BJ (cell line): Measurements from ENCODE around the gene KDM3A. TPM values are rescaled to one million over a fixed set of nuclear protein-coding genes. Genes with fewer than 3 reads are reported as not detected.

Experiments used
- CTCF ChIA-PET: fragments of 350-600 bp; formaldehyde crosslinking; extraction: SDS; loops from one replicate; lab custom pipeline; 2021; ENCODE audit warnings: antibody characterized with exemption, inconsistent platforms; lab: Yijun Ruan, JAX
- POLR2A ChIA-PET: fragments of 300-600 bp; sonication (Branson Sonifier 250); formaldehyde crosslinking; extraction: SDS; loops from one replicate; lab custom pipeline; 2021; ENCODE audit warnings: antibody characterized with exemption; lab: Charles Lee
- DNase-seq: peaks from one replicate; pipeline ENCODE4 v3.0.0-alpha.2; 2011; ENCODE audit warnings: low read depth
- H3K27me3 ChIP-seq: 2 replicates; pipeline ENCODE4 v1.6.0; 2011; ENCODE audit warnings: low read length; ENCODE audit not compliant: control insufficient read depth, insufficient read depth
- H3K36me3 ChIP-seq: 2 replicates; pipeline ENCODE4 v1.5.1; 2011; ENCODE audit warnings: low read length; ENCODE audit not compliant: control insufficient read depth, insufficient read depth
- H3K4me3 ChIP-seq: 2 replicates; pipeline ENCODE4 v1.5.1; 2011; ENCODE audit warnings: low read depth, mild to moderate bottlenecking, control low read depth, low read length
- CTCF ChIP-seq: IDR thresholded peaks from 2 replicates; pipeline ENCODE4 v1.5.1; 2011; ENCODE audit warnings: low read depth, mild to moderate bottlenecking, control low read depth, inconsistent platforms, low read length, moderate library complexity; ENCODE audit not compliant: insufficient read depth
- polyA plus RNA-seq: library from polyadenylated mRNA; depleted of rRNA; stranded (reverse); fragments of >200 nt; gene quantifications from 2 replicates; pipeline ENCODE4 v1.2.3, GENCODE V29; 2011

KDM3A gene
- polyA plus RNA-seq, 1 experiment: 24.1 TPM

DNA sequence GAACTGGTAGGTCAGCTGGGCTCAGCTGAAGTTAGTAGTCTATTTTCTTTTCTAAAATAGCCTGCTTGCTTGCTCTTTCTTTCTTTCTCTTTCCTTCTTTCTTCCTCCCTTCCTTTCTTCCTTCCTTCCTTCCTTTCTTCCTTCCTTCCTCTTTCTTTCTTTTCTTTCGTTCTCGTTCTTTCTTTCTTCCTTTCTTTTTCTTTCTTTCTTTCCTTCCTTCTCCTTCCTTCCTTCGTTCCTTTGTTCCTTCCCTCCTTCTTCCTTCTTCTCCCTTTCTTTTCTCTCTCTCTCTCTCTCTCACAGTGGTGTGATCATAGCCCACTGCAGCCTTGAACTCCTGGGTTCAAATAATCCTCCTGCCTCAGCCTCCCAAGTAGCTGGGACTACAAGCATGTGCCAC is 29.2 kb upstream of the KDM3A start:
- ChIA-PET CTCF (no interaction called here), POLR2A (no interaction called here)
- Histone ChIP-seq H3K4me3 (no peak overlapping the region), H3K27me3 (peaks cover 8% of the 10 kb centered on the region), H3K36me3 (no peaks in the 10 kb centered on the region)
- DNase-seq: no peak
- TF ChIP-seq CTCF: no peak

GRCh38 chr2:86413296-86414094 is 27.7 kb upstream of the KDM3A start:
- POLR2A ChIA-PET: interaction anchor here (0.7 kb wide), 1 partner anchor 238 kb away, joined by 4 read pairs; no protein-coding TSS in a partner anchor
- CTCF ChIA-PET: interaction anchor here (1.1 kb wide), 1 partner anchor 20 kb away, joined by 3 read pairs; no protein-coding TSS in a partner anchor
- DNase-seq: no peak
- Histone ChIP-seq H3K4me3 (no peak overlapping the region), H3K36me3 (no peaks in the 10 kb centered on the region), H3K27me3 (peaks cover 8% of the 10 kb centered on the region)
- TF ChIP-seq CTCF: no peak

GRCh38 chr2:86414996-86415395 is 26.2 kb upstream of the KDM3A start:
- POLR2A ChIA-PET: no interaction called here

GRCh38 chr2:86416146-86416545 is 25.0 kb upstream of the KDM3A start:
- peaks cover 8% of the 10 kb centered on the region for H3K27me3 ChIP-seq
- H3K4me3 ChIP-seq: no peak overlapping the region
- no peak for DNase-seq
- no peaks in the 10 kb centered on the region for H3K36me3 ChIP-seq
- ChIA-PET CTCF (interaction anchor here (1.1 kb wide), 1 partner anchor 17 kb away, joined by 5 read pairs; no protein-coding TSS in a partner anchor), POLR2A (interaction anchor here (0.6 kb wide), 1 partner anchor 369 kb away, joined by 5 read pairs; no protein-coding TSS in a partner anchor)
- no peak for TF ChIP-seq CTCF

More at GRCh38 chr2:86414996-86415395, 26.2 kb upstream of the KDM3A start:
- no peak for TF ChIP-seq CTCF
- no peak overlapping the region for H3K4me3 ChIP-seq
- CTCF ChIA-PET: interaction anchor here (1.1 kb wide), 1 partner anchor 19 kb away, joined by 5 read pairs; no protein-coding TSS in a partner anchor
- DNase-seq: no peak
- H3K27me3 ChIP-seq: peaks cover 8% of the 10 kb centered on the region
- no peaks in the 10 kb centered on the region for H3K36me3 ChIP-seq

DNA sequence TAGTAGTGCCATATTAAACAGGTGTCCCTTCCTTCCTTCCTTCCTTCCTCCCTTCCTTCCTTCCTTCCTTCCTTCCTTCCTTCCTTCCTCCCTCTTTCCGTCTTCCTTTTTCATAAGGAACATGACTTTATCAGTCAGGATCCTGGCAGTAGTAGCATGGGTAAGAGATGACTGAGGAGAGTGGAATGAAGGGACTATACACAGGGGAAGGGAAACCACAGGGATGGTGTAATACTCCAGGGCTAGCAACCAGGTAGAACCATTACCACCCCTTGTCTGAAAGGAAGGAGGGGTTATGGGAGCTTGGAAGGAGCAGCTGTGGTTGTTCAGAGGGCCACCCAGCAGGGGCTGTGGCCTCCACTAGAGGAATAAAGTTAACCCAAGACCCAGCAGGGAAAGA is 23.2 kb upstream of the KDM3A start:
- Histone ChIP-seq H3K27me3 (peaks cover 10% of the 10 kb centered on the region), H3K36me3 (no peaks in the 10 kb centered on the region), H3K4me3 (no peak overlapping the region)
- CTCF ChIA-PET: interaction anchor here (0.6 to 1.5 kb wide), 2 partner anchors 9 to 134 kb away, joined by 3 to 4 read pairs; no protein-coding TSS in a partner anchor
- POLR2A ChIA-PET: no interaction called here
- no peak for TF ChIP-seq CTCF
- DNase-seq: no peak
